Neural cell (in vitro differentiated cells): Measurements from ENCODE around the gene PTCH2. TPM values are rescaled to one million over a fixed set of nuclear protein-coding genes. Genes with fewer than 3 reads are reported as not detected.

Experiments used
- H2AFZ ChIP-seq: fragments of 200-600, 300-800 bp; sonication (generic), shearing (Covaris generic); 2 replicates; pipeline ENCODE4 v1.6.0; 2014; ENCODE audit warnings: low read depth, mild to moderate bottlenecking, antibody characterized with exemption, low read length, moderate library complexity
- H3F3A ChIP-seq: fragments of 200-600 bp; shearing (Covaris generic); 2 replicates; pipeline ENCODE4 v1.6.1; 2016; ENCODE audit warnings: mild to moderate bottlenecking, moderate library complexity, mixed read lengths, antibody characterized with exemption, low read length; ENCODE audit not compliant: insufficient read depth, poor library complexity, severe bottlenecking
- H3K27ac ChIP-seq: fragments of 200-600, 300-800 bp; sonication (generic), shearing (Covaris generic); 2 replicates; pipeline ENCODE4 v1.5.1; 2014; ENCODE audit warnings: mild to moderate bottlenecking, low read length, moderate library complexity
- H3K27me3 ChIP-seq: fragments of 300-800, 200-600 bp; sonication (generic), shearing (Covaris generic); 2 replicates; pipeline ENCODE4 v1.6.0; 2014; ENCODE audit warnings: mild to moderate bottlenecking, low read depth, low read length, moderate library complexity; ENCODE audit not compliant: insufficient read depth
- H3K36me3 ChIP-seq: fragments of 300-800, 200-600 bp; sonication (generic), shearing (Covaris generic); 2 replicates; pipeline ENCODE4 v1.5.1; 2014; ENCODE audit warnings: mild to moderate bottlenecking, antibody characterized with exemption, low read length, moderate library complexity; ENCODE audit not compliant: insufficient read depth
- H3K4me2 ChIP-seq: fragments of 300-800, 200-600 bp; sonication (generic), shearing (Covaris generic); 2 replicates; pipeline ENCODE4 v1.6.0; 2014; ENCODE audit warnings: mild to moderate bottlenecking, low read length
- H3K4me3 ChIP-seq: fragments of 300-800, 200-600 bp; sonication (generic), shearing (Covaris generic); 2 replicates; pipeline ENCODE4 v1.5.1; 2014; ENCODE audit warnings: mild to moderate bottlenecking, low read length, moderate library complexity
- H3K79me2 ChIP-seq: fragments of 200-600 bp; shearing (Covaris generic); replicated peaks from 2 replicates; pipeline ENCODE4 v1.6.0; 2014; ENCODE audit warnings: mild to moderate bottlenecking, low read length, moderate library complexity; ENCODE audit not compliant: insufficient read depth
- H3K9ac ChIP-seq: fragments of 300-800, 200-600 bp; sonication (generic), shearing (Covaris generic); 2 replicates; pipeline ENCODE4 v1.6.1; 2016; ENCODE audit warnings: mild to moderate bottlenecking, low read length, mixed read lengths
- H3K9me2 ChIP-seq: fragments of 200-600 bp; shearing (Covaris generic); 2 replicates; pipeline ENCODE4 v1.6.1; 2016; ENCODE audit warnings: mild to moderate bottlenecking, low read length, mixed read lengths; ENCODE audit not compliant: insufficient read depth
- H3K9me3 ChIP-seq: fragments of 200-600, 300-800 bp; sonication (generic), shearing (Covaris generic); 2 replicates; pipeline ENCODE4 v1.6.1; 2016; ENCODE audit warnings: mild to moderate bottlenecking, mixed run types, low read length, moderate library complexity, mixed read lengths
- H4K20me1 ChIP-seq: fragments of 200-600 bp; shearing (Covaris generic); 2 replicates; pipeline ENCODE4 v1.6.1; 2016; ENCODE audit warnings: mild to moderate bottlenecking, mixed run types; ENCODE audit not compliant: insufficient read depth
- CTCF ChIP-seq: fragments of 450-650 bp; IDR thresholded peaks from 2 replicates; pipeline ENCODE4 v1.5.1; 2014; ENCODE audit warnings: antibody characterized with exemption, mild to moderate bottlenecking, moderate library complexity; ENCODE audit not compliant: poor library complexity, severe bottlenecking
- EP300 ChIP-seq: fragments of 450-650 bp; conservative IDR thresholded peaks from 2 replicates; pipeline ENCODE4 v1.6.1; 2014; ENCODE audit warnings: antibody characterized with exemption, mild to moderate bottlenecking, moderate library complexity; ENCODE audit not compliant: poor library complexity, severe bottlenecking
- EZH2 ChIP-seq: fragments of 200-600, 300-800 bp; shearing (Covaris generic), sonication (generic); IDR thresholded peaks from 2 replicates; pipeline ENCODE4 v1.6.1; 2014; ENCODE audit warnings: antibody characterized with exemption, low read length, borderline replicate concordance, mild to moderate bottlenecking; ENCODE audit not compliant: insufficient read depth, poor library complexity, severe bottlenecking
- MXI1 ChIP-seq: fragments of 450-650 bp; conservative IDR thresholded peaks from 2 replicates; pipeline ENCODE4 v1.6.1; 2014; ENCODE audit warnings: antibody characterized with exemption, mild to moderate bottlenecking; ENCODE audit not compliant: poor library complexity, severe bottlenecking
- POLR2AphosphoS5 ChIP-seq: IDR thresholded peaks from 2 replicates; pipeline ENCODE4 v1.6.1; 2012
- RAD21 ChIP-seq: fragments of 450-650 bp; conservative IDR thresholded peaks from 2 replicates; pipeline ENCODE4 v1.6.1; 2014; ENCODE audit warnings: antibody characterized with exemption, mild to moderate bottlenecking, moderate library complexity
- REST ChIP-seq: IDR thresholded peaks from 2 replicates; pipeline ENCODE4 v1.6.1; 2012; ENCODE audit warnings: borderline replicate concordance
- SMC3 ChIP-seq: fragments of 450-650 bp; conservative IDR thresholded peaks from 2 replicates; pipeline ENCODE4 v1.6.1; 2014; ENCODE audit warnings: antibody characterized with exemption, mild to moderate bottlenecking, moderate library complexity; ENCODE audit not compliant: poor library complexity
- TAF1 ChIP-seq: IDR thresholded peaks from 2 replicates; pipeline ENCODE4 v1.6.1; 2012; ENCODE audit warnings: low read depth
- polyA plus RNA-seq: library from polyadenylated mRNA; depleted of rRNA; stranded (reverse); fragments of >200 nt; gene quantifications from 2 replicates; pipeline ENCODE4 v1.2.3, GENCODE V29; 2014

PTCH2 gene
- polyA plus RNA-seq, 1 donor from 2014 or later: 1.3 TPM

- H3K27ac ChIP-seq: no peak overlapping the region
- no peaks in the 10 kb centered on the region for H3K9me3 ChIP-seq
- H3K9me2 ChIP-seq: no peaks in the 10 kb centered on the region
- no peaks in the 10 kb centered on the region for H3K27me3 ChIP-seq
- H3K4me2 ChIP-seq: no peak overlapping the region
- H3F3A ChIP-seq: no peaks in the 10 kb centered on the region
- H3K79me2 ChIP-seq: no peaks in the 10 kb centered on the region
- no peaks in the 10 kb centered on the region for H3K36me3 ChIP-seq
- H4K20me1 ChIP-seq: no peaks in the 10 kb centered on the region
- TF ChIP-seq RAD21 (peak; percentile 77), SMC3 (peak; percentile 85), MXI1 (no peak), CTCF (peak; percentile 84)
- no peak overlapping the region for H2AFZ ChIP-seq
- no peak overlapping the region for H3K9ac ChIP-seq
- H3K4me3 ChIP-seq: no peak overlapping the region
Measured at GRCh38 chr1:44835738-44836675, 7.0 kb downstream of the PTCH2 start.

- Histone ChIP-seq H3K9me2 (no peaks in the 10 kb centered on the region), H3F3A (no peaks in the 10 kb centered on the region), H4K20me1 (no peaks in the 10 kb centered on the region), H3K79me2 (no peaks in the 10 kb centered on the region), H3K27ac (no peak overlapping the region), H3K9me3 (no peaks in the 10 kb centered on the region), H2AFZ (no peak overlapping the region), H3K27me3 (no peaks in the 10 kb centered on the region), H3K4me2 (no peak overlapping the region), H3K4me3 (no peak overlapping the region), H3K36me3 (no peaks in the 10 kb centered on the region), H3K9ac (no peak overlapping the region)
- no peak for TF ChIP-seq POLR2AphosphoS5
Measured at GRCh38 chr1:44834328-44834727, 8.7 kb downstream of the PTCH2 start.

- H3K27ac ChIP-seq: no peak overlapping the region
- no peak overlapping the region for H2AFZ ChIP-seq
- no peaks in the 10 kb centered on the region for H3K9me2 ChIP-seq
- no peak overlapping the region for H3K4me3 ChIP-seq
- no peaks in the 10 kb centered on the region for H3F3A ChIP-seq
- H4K20me1 ChIP-seq: no peaks in the 10 kb centered on the region
- no peaks in the 10 kb centered on the region for H3K36me3 ChIP-seq
- H3K79me2 ChIP-seq: no peaks in the 10 kb centered on the region
- no peak overlapping the region for H3K4me2 ChIP-seq
- H3K9me3 ChIP-seq: no peaks in the 10 kb centered on the region
- TF ChIP-seq SMC3: no peak
- no peak for TF ChIP-seq EZH2
- TF ChIP-seq RAD21: no peak
- TF ChIP-seq EP300: no peak
- no peak for TF ChIP-seq TAF1
- TF ChIP-seq CTCF: no peak
- TF ChIP-seq MXI1: no peak
- TF ChIP-seq REST: no peak
- TF ChIP-seq POLR2AphosphoS5: no peak
- no peaks in the 10 kb centered on the region for H3K27me3 ChIP-seq
- no peak overlapping the region for H3K9ac ChIP-seq
Measured at GRCh38 chr1:44832056-44832705, 10.9 kb downstream of the PTCH2 start.
